GM12874 (cell line): Measurements from ENCODE around the gene CALR3.

Source experiments
- TF ChIP-seq, protein P1 (sequence below): IDR thresholded peaks from 2 replicates; pipeline ENCODE4 v1.5.1; 2011; ENCODE audit warnings: low read depth, mild to moderate bottlenecking, control low read depth, low read length, moderate library complexity; ENCODE audit not compliant: insufficient read depth

Gene CALR3

DNA sequence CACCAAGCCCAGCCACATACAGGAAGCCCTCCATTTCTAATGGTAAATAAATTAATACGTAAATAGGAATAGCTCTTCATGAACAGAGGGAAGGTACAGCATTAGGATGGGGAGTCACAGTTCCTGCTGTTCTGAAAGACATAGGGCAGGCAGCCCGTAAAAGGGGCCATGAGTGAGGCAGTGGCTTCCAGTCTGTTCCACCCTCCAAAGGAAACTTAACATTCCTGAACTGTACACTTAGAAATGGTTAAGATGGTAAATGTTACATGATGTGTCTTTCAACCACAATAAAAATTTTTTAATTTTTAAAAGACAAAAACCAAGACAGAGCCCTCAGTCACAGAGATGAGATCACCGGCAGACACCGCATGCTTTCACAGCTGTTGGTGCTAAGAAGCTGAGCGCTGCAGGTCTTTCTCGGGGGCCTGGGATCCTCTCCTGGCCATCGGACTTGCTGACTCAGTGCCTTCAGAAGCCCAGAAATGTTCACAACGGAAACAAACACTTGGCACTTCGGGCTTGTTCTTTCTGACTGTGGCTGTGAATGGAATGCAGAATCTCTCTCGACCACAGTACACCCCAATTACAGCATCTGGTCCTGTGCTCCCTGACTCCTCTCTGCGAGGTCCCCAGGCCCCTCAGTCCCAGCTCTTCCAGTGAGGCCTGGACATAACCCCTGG is 60.6 kb downstream of the CALR3 start:
- TF ChIP-seq, protein P1, sequence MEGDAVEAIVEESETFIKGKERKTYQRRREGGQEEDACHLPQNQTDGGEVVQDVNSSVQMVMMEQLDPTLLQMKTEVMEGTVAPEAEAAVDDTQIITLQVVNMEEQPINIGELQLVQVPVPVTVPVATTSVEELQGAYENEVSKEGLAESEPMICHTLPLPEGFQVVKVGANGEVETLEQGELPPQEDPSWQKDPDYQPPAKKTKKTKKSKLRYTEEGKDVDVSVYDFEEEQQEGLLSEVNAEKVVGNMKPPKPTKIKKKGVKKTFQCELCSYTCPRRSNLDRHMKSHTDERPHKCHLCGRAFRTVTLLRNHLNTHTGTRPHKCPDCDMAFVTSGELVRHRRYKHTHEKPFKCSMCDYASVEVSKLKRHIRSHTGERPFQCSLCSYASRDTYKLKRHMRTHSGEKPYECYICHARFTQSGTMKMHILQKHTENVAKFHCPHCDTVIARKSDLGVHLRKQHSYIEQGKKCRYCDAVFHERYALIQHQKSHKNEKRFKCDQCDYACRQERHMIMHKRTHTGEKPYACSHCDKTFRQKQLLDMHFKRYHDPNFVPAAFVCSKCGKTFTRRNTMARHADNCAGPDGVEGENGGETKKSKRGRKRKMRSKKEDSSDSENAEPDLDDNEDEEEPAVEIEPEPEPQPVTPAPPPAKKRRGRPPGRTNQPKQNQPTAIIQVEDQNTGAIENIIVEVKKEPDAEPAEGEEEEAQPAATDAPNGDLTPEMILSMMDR = no peak

DNA sequence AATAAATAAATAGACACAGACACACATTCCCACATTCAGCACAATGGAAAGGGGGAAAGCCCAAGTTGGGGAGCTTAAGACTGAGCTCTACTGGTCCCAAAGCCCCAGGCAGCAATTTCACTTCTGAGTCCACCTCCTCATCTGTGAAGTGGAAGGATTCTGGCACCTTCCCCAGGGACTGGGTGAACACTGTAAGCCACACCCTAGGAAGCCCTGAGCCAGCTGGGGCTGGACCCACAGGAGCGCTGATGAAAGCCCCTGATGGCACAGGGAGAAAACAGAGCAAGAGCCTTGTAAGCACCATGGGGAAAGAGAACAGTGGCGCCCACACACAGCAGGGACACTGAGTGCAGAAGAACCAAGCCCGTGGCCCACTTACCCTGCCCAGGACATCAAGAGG is 62.0 kb downstream of the CALR3 start:
- TF ChIP-seq, protein P1 = no peak

DNA sequence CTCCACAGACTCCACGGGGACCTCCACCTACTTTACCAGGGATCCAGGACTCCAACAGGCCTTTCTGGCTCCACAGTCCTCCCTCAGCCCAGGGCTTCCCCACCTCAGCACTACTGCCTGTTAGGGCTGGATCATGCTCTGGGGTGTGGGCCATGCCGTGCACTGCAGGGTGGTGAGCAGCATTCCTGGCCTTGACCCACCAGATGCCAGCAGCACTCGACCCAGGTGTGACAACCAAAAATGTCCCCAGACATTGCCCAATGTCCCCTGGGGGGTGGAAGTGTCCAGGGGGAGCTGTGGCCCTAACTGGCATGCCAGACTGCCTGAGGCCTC is 66.2 kb downstream of the CALR3 start:
- TF ChIP-seq, protein P1 = no peak

DNA sequence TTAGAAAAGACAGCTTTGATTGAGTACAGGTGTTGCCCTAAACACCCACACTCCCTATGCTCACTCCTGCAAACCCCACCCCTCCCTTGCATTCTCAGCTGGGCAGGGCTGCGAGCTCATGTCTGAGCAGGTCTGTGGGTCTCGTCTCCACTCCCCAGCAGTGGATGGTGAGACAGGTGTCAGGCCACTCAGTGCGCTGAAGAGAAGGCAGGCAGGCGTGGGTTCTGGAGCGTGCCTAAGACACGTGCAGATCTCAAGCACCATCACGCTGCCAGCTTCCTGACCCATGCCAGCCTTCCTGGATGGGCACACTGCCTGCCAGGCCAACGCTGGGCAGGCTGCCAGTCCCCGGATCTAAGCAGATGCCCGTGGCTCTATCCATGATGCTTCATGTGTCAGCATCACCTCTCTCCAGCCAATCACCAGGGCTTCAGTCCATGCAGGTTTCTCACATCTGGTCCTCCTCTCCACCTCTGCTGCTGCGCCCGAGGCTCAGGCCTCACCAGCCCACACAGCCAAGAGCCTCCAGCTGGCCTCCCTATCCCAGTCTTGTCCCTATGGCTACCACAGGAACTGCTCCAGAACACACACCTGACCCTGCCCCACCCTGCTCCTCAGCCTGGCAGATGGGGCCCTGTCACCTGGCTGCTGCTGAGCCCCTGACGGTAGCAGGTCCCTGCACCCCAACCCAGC is 66.8 kb downstream of the CALR3 start:
- TF ChIP-seq, protein P1 = no peak
